ENCODE data around the gene GMDS. TPM values are rescaled to one million over a fixed set of nuclear protein-coding genes. Genes with fewer than 3 reads are reported as not detected.

GMDS gene
- total RNA-seq, 3 donors from 2014 or later (not counting 1 experiment from before 2014, with no cell fraction given), result 23.6 to 31.0 (median 26.4) TPM

- peaks cover 25 to 38% of the 10 kb centered on the region in 2 donors for H3K27me3 Mint-ChIP-seq (ENCODE audit: low read depth in 2 of 2)
These were observed 615.1 kb downstream of the GMDS start for GRCh38 chr6:1630212-1630770.

GRCh38 chr6:1629316-1629715, 616.1 kb downstream of the GMDS start:
- WGBS (ENCODE audit: insufficient coverage), result 95% methylated on average over 14 of the region's 14 CpGs
- DNase-seq (no peak), ATAC-seq (no peak)
- no peak overlapping the region for H3K4me3 ChIP-seq (ENCODE audit: low read length)
- no peaks in the 10 kb centered on the region for H3K36me3 Mint-ChIP-seq
- H3K4me1 ChIP-seq (ENCODE audit: control insufficient read depth, insufficient read depth, low read length), result peaks cover 12% of the 10 kb centered on the region
- no peak overlapping the region for H3K27ac Mint-ChIP-seq
- no peaks in the 10 kb centered on the region for H3K9me3 Mint-ChIP-seq
- H3K27me3 ChIP-seq (ENCODE audit: control insufficient read depth, insufficient read depth, low read length), result peaks cover 31% of the 10 kb centered on the region
- no peaks in the 10 kb centered on the region for H3K9me3 ChIP-seq (ENCODE audit: control insufficient read depth, insufficient read depth, low read length)
- no peak overlapping the region for H3K27ac ChIP-seq (ENCODE audit: low read length)
- peaks cover 14 to 16% of the 10 kb centered on the region in 2 donors for H3K4me1 Mint-ChIP-seq
- peaks cover 29 to 43% of the 10 kb centered on the region in 2 donors for H3K27me3 Mint-ChIP-seq (ENCODE audit: low read depth in 2 of 2)
- H3K4me3 Mint-ChIP-seq, result no peak overlapping the region
- TF ChIP-seq CTCF (IDR thresholded peaks at IDR 0.05), result no peak
- intact Hi-C loops (cut with micrococcal nuclease), result no loop called here
- no peaks in the 10 kb centered on the region for H3K36me3 ChIP-seq (ENCODE audit: control insufficient read depth, insufficient read depth, low read length)

More at GRCh38 chr6:1630212-1630770, 615.1 kb downstream of the GMDS start:
- Histone ChIP-seq H3K36me3 (ENCODE audit: control insufficient read depth, insufficient read depth, low read length) (no peaks in the 10 kb centered on the region), H3K9me3 (ENCODE audit: control insufficient read depth, insufficient read depth, low read length) (no peaks in the 10 kb centered on the region), H3K4me1 (ENCODE audit: control insufficient read depth, insufficient read depth, low read length) (peaks cover 2% of the 10 kb centered on the region), H3K4me3 (ENCODE audit: low read length) (no peak overlapping the region), H3K27ac (ENCODE audit: low read length) (no peak overlapping the region), H3K27me3 (ENCODE audit: control insufficient read depth, insufficient read depth, low read length) (peaks cover 21% of the 10 kb centered on the region)
- DNase-seq, result no peak
- Mint-ChIP-seq H3K36me3 (no peaks in the 10 kb centered on the region), H3K4me1 (peaks cover 8 to 12% of the 10 kb centered on the region in 2 donors), H3K9me3 (no peaks in the 10 kb centered on the region), H3K27ac (no peak overlapping the region), H3K4me3 (no peak overlapping the region)
- ATAC-seq, result no peak
- no peak for TF ChIP-seq CTCF (IDR thresholded peaks at IDR 0.05)
- 96% methylated on average over 10 of the region's 10 CpGs for WGBS (ENCODE audit: insufficient coverage)
- intact Hi-C loops (cut with micrococcal nuclease), result no loop called here

GRCh38 chr6:1627827-1628560, 617.4 kb downstream of the GMDS start:
- Histone ChIP-seq H3K27ac (ENCODE audit: low read length) (no peak overlapping the region), H3K4me3 (ENCODE audit: low read length) (no peak overlapping the region), H3K4me1 (ENCODE audit: control insufficient read depth, insufficient read depth, low read length) (peaks cover 12% of the 10 kb centered on the region), H3K36me3 (ENCODE audit: control insufficient read depth, insufficient read depth, low read length) (no peaks in the 10 kb centered on the region), H3K27me3 (ENCODE audit: control insufficient read depth, insufficient read depth, low read length) (peaks cover 31% of the 10 kb centered on the region), H3K9me3 (ENCODE audit: control insufficient read depth, insufficient read depth, low read length) (no peaks in the 10 kb centered on the region)
- peaks cover 29 to 49% of the 10 kb centered on the region in 2 donors for H3K27me3 Mint-ChIP-seq (ENCODE audit: low read depth in 2 of 2)
- DNase-seq, result no peak
- no peak for TF ChIP-seq CTCF (IDR thresholded peaks at IDR 0.05)
- H3K4me1 Mint-ChIP-seq, result peaks cover 14 to 16% of the 10 kb centered on the region in 2 donors
- no peaks in the 10 kb centered on the region for H3K36me3 Mint-ChIP-seq
- H3K9me3 Mint-ChIP-seq, result no peaks in the 10 kb centered on the region
- H3K4me3 Mint-ChIP-seq, result no peak overlapping the region
- no peak overlapping the region for H3K27ac Mint-ChIP-seq
- intact Hi-C loops (cut with micrococcal nuclease), result no loop called here
- WGBS (ENCODE audit: insufficient coverage), result 89% methylated on average over 10 of the region's 10 CpGs
- no peak for ATAC-seq
